ENCODE data around the gene CHD3. TPM values are rescaled to one million over a fixed set of nuclear protein-coding genes. Genes with fewer than 3 reads are reported as not detected.

Gene CHD3
- total and polyA plus RNA-seq, 2 of the 13 experiments (the other 11 are each of a cell fraction or from before 2014, with no cell fraction given), result 2.7 to 3.7 TPM

GRCh38 chr17:7887482-7888183, 956 bp upstream of the CHD3 start (continued):
- TF ChIP-seq JARID2 (CRISPR knock-in tag; IDR thresholded peaks at IDR 0.05; ENCODE audit: insufficient replicate concordance) (no peak), KAT2B (IDR thresholded peaks at IDR 0.05; ENCODE audit: borderline replicate concordance, low read depth, low read length) (no peak), SP1 (IDR thresholded peaks at IDR 0.05) (no peak), SP1 (CRISPR knock-in tag; IDR thresholded peaks at IDR 0.05) (peak; percentile 15; the same call in 1 of the 2 replicates), ZNF577 (CRISPR knock-in tag; IDR thresholded peaks at IDR 0.05; ENCODE audit: borderline replicate concordance, low read depth) (no peak), RORA (CRISPR knock-in tag; IDR thresholded peaks at IDR 0.05) (no peak), SP5 (CRISPR knock-in tag; IDR thresholded peaks at IDR 0.05; ENCODE audit: borderline replicate concordance, low read depth) (peak; percentile 34; the same call in 1 of the 2 replicates), ZNF580 (CRISPR knock-in tag; IDR thresholded peaks at IDR 0.05; ENCODE audit: borderline replicate concordance, low read depth) (no peak), ZNF446 (CRISPR knock-in tag; IDR thresholded peaks at IDR 0.05) (peak; percentile 53; the same call in 1 of the 2 replicates), NFIC (IDR thresholded peaks at IDR 0.05; ENCODE audit: low read length) (no peak), TCF12 (IDR thresholded peaks at IDR 0.05) (no peak), TCF12 (CRISPR knock-in tag; IDR thresholded peaks at IDR 0.05) (peak; percentile 64; the same call in 1 of the 2 replicates), SP4 (CRISPR knock-in tag; IDR thresholded peaks at IDR 0.05) (0 out of 2 replicates have a peak, but pooled peaks have one; percentile 24), ARID5B (CRISPR knock-in tag; IDR thresholded peaks at IDR 0.05) (peak; percentile 60), EP300 (IDR thresholded peaks at IDR 0.05; ENCODE audit: low read depth in 2 of 2, low read length in 2 of 2) (no peak), EP300 (CRISPR knock-in tag; IDR thresholded peaks at IDR 0.05; ENCODE audit: borderline replicate concordance) (no peak; the same call in 1 of the 2 replicates), TBL1XR1 (IDR thresholded peaks at IDR 0.05; ENCODE audit: borderline replicate concordance, low read length, partially characterized antibody) (peak; percentile 52), CHD4 (IDR thresholded peaks at IDR 0.05; ENCODE audit: borderline replicate concordance, low read length) (no peak), HMG20B (CRISPR knock-in tag; conservative IDR thresholded peaks at IDR 0.05) (no peak), HOMEZ (CRISPR knock-in tag; IDR thresholded peaks at IDR 0.05; ENCODE audit: low read depth) (no peak), MXD1 (CRISPR knock-in tag; IDR thresholded peaks at IDR 0.05) (peak; percentile 78; the same call in 1 of the 2 replicates), SRY (CRISPR knock-in tag; IDR thresholded peaks at IDR 0.05) (no peak), NFE2L1 (CRISPR knock-in tag; IDR thresholded peaks at IDR 0.05; ENCODE audit: borderline replicate concordance) (no peak), ZNF782 (CRISPR knock-in tag; IDR thresholded peaks at IDR 0.05; ENCODE audit: borderline replicate concordance) (no peak), HNRNPH1 (optimal IDR thresholded peaks at IDR 0.05; ENCODE audit: low read depth, low read length) (no peak), KLF11 (CRISPR knock-in tag; IDR thresholded peaks at IDR 0.05) (no peak)
